Stimulated activated CD4-positive, alpha-beta T cell treated with anti-CD3 and anti-CD28 coated beads, Interleukin-4, amount 100 ng/mL, for 24 hours (primary cell): ENCODE measurements around the gene SAPCD2.

Source experiments
- DNase-seq: peaks from one replicate; pipeline ENCODE4 v3.0.0-alpha.2; 2020

The SAPCD2 gene

GRCh38 chr9:137079401-137079787 lies 9.0 kb upstream of the SAPCD2 start:
- no peak for DNase-seq

- DNase-seq, result no peak
Measured at GRCh38 chr9:137078701-137079400, 8.5 kb upstream of the SAPCD2 start.

GRCh38 chr9:137077758-137078693 lies 7.7 kb upstream of the SAPCD2 start:
- DNase-seq, result no peak

GRCh38 chr9:137077010-137077747 lies 6.8 kb upstream of the SAPCD2 start, which contains the start of gene UAP1L1:
TSS of gene UAP1L1 (plus strand) at chr9:137077517. CDS start at chr9:137077533, 16 bp downstream.
- peak; percentile 36 for DNase-seq

DNA sequence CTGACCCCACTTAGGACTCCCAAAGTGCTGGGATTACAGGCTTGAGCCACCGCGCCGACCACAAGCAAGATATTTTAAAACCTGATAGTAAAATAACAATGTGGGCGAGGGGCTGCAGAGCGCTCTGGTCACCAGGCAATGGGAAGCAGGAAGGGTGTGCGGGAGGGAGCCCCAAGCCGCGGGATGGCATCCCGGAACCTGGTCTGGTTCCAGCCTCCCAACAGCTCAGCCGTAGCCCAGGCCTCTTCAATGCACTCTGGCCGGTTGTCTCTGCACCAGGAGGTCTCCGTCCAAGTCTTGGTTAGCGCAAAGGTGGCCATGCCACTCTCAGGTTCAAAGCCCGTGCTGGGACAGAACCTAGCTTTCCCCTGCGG lies 6.3 kb upstream of the SAPCD2 start:
- no peak for DNase-seq

DNA sequence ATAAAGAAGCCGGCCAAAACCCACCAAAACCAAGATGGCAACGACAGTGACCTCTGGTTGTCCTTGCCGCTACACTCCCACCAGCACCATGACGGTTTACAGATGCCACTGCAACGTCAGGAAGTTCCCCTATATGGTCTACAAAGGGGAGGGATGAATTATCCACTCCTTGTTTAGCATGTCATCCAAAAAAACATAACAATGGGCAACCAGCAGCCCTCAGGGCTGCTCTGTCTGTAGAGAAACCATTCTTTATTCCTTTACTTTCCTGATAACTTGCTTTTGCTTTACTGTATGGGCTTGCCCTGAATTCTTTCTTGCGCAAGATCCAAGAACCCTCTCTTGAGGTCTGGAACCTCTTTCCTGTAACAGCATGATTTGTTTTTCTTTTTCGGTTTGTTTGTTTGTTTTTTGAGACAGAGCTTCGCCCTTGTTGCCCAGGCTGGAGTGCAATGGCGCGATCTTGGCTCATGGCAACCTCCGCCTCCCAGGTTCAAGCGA lies 5.0 kb upstream of the SAPCD2 start:
- no peak for DNase-seq

GRCh38 chr9:137074657-137075274 lies 4.4 kb upstream of the SAPCD2 start:
- DNase-seq, result no peak

- DNase-seq, result no peak
Measured at GRCh38 chr9:137073992-137074399, 3.6 kb upstream of the SAPCD2 start.

DNA sequence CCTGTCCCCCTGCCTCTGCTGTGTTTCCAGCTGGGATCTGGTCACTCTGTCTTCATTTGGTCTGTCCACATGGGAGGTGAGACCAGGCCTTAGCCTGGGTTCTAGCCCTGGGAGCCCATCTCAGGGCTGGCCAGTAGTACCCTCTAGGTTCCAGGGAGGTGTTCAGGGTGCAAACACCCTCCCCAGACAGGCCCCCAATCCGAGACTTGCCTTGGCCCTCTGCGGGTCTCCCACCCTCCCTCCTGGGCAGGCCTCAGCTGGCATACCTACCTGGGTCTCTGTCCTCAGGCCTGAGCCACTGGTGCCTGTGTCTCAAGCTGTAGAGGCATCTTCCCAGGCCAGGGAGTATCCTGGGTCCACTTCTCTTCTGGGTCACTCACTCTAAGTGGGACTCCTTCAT lies 925 bp upstream of the SAPCD2 start:
- DNase-seq, result no peak

DNA sequence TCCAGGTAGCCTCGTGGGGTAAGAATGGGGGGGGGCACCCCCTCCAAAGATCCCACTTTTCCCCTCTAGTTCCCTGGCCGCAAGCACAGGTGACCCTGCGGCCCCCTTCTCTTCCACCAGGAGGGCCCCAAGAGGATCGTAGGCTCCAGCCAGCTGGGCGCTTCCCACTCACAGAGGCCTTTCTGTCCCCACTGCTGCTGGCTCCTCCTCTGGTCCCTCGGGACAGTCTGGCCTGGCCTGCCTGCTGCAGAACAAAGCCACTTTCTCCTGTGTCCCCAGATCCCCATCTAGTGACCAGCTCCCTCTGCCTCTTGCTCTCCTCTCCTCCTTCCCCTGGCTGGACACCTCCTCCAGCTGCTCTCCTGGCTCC lies 534 bp upstream of the SAPCD2 start:
- DNase-seq, result no peak

- no peak for DNase-seq
Measured at GRCh38 chr9:137069508-137070091, 757 bp downstream of the SAPCD2 start.

- DNase-seq, result no peak
Measured at GRCh38 chr9:137068539-137069507, 1.5 kb downstream of the SAPCD2 start.

DNA sequence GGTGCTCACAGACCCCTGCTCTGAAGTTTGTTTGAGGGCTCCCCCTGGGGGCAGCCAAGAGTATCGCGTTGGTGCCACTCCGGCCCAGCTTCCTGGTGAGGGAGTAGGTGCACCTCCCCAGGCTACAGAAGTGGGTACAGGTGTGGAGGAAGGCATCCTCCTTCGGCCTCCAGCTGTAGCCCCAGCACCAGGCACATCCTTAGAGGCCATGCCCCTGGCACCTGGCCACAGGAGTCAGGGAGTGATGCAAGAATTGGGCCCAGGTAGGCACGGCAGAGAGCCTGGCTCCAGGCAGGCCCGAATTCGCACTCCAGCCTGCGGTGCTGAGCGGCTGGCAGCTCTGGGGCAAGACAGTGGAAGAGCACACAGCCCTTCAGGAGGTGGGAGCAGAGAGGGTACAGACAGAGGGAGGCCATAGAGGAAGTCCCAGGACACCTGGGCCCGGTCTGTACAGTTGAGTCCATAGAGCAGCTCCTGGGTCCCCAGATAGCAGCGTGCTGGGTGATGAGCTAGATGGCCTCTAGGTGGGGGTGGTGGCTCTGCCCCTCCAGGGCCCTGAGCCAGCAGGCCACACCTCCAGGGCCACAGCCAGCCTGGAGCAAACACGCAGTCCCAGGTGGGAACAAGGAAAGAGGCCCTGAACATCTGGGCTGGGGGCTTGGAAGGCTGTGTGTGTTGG lies 2.4 kb downstream of the SAPCD2 start:
- peak; percentile 87 for DNase-seq

DNA sequence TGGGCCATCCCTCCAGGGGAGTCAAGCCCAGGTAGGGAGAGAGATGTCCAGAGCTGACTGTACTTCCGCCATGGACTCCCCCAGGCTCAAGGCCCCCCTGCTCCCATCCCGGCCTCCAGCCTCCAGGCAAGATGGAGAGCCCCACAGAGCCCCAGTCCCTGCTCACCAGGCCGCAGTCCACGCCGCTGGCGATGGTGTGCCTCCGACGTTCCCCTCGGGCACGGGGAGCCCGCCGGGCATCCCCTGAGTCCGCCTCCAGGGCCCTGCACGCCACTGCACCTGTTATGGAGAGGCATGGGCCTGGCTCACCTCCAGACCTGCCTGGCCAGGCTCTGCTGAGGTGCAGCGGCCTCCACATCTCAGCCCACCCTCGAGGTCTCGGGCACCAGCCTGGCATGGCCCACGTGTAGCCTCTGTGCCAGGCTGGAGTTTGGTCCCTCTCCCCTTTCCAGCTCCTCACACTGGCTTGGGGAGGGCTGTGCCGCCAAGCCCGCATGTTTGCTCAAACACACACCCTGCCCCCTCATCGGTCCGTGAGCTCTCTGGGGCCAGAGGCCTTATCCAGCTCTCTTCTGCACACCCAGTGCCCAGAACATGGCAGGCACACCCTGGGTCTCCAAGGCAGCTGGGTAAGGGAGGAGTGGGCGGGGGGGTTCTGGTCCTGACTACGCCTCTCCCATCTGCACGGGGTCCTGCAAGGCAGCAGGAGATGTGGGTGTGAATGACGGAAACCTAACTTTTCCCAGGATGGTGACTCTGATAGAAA lies 4.1 kb downstream of the SAPCD2 start:
- no peak for DNase-seq

- DNase-seq, result no peak
Measured at GRCh38 chr9:137065336-137065967, 4.9 kb downstream of the SAPCD2 start.

DNA sequence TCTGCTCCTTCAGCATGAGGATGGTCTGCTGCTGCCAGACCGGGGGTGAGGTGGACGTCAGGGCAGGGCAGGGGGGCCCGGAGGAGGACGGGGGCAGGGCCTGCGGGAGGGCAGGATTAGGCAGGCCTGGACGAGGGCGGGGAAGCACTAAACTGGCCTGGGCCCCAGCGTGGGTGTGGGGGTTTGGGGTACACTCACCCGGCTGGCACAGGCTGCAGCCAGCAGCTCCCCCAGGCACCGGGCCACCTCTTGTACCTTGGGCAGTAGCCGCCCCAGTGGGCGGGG lies 5.5 kb downstream of the SAPCD2 start:
- no peak for DNase-seq

GRCh38 chr9:137064027-137064879 lies 6.1 kb downstream of the SAPCD2 start:
- DNase-seq, result peak; percentile 69

DNA sequence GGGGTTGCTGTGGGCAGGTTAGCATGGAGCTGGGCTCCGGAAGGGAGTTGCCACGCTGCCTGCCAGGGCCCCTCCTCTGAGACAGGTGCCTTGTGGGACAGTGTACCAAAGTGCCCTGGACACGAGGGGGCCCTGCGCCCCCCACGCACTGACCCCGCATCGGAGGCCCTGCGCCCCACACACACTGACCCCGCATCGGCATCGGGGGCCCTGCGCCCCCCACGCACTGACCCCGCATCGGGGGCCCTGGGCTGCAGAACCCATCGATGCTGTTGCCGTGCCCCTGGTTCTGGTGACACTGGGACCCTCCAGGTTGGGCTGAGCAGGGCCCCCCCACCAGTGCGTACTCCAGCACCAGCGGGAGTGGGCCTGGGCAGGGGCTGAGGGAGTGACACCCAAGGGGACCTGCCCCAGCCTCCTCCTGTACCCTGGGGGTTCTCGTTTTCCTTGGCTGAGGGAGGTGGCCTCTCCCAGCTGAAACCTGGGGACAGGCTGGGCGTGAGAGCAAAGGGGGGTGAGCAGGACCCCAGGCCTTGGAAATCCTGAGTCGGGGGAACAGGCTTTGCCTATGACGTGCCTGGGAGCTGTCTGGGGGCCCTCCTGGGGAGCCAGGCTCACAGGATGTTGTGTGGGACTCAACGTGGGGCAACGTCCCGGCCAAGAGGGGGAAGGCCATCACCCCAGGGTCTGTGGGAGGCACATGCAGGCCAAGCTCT lies 6.9 kb downstream of the SAPCD2 start:
- DNase-seq, result no peak
